HG03571 (cell line): Measurements from ENCODE around the gene CDIP1.

ENCODE experiments used
- ATAC-seq: cut with Tn5 transposase; IDR thresholded peaks from one replicate; pipeline ENCODE4 v1.9.1; 2021; ENCODE audit not compliant: unreplicated experiment

CDIP1 gene

DNA sequence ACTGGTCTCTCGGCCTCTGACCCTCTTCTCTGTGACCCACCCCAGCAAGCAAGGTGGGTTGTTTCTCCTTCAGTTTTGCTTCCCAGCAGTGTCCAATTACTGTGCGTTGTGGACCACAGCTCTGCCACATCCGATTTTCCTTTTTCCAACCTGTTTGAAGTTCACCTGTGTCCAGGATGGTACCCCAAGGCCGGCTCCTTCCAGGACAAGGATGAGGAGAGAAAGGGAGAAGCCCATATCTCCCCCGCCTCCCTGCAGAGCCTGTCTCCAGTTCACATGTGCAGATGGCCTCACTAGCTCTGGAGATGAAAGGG lies 77.7 kb downstream of the CDIP1 start:
- no peak for ATAC-seq
